BJ (cell line): Measurements from ENCODE around the gene SLC22A15. TPM values are rescaled to one million over a fixed set of nuclear protein-coding genes. Genes with fewer than 3 reads are reported as not detected.

Experiments used
- CTCF ChIA-PET: fragments of 350-600 bp; formaldehyde crosslinking; extraction: SDS; loops from one replicate; lab custom pipeline; 2021; ENCODE audit warnings: antibody characterized with exemption, inconsistent platforms; lab: Yijun Ruan, JAX
- POLR2A ChIA-PET: fragments of 300-600 bp; sonication (Branson Sonifier 250); formaldehyde crosslinking; extraction: SDS; loops from one replicate; lab custom pipeline; 2021; ENCODE audit warnings: antibody characterized with exemption; lab: Charles Lee
- DNase-seq: peaks from one replicate; pipeline ENCODE4 v3.0.0-alpha.2; 2011; ENCODE audit warnings: low read depth
- H3K27me3 ChIP-seq: 2 replicates; pipeline ENCODE4 v1.6.0; 2011; ENCODE audit warnings: low read length; ENCODE audit not compliant: control insufficient read depth, insufficient read depth
- H3K36me3 ChIP-seq: 2 replicates; pipeline ENCODE4 v1.5.1; 2011; ENCODE audit warnings: low read length; ENCODE audit not compliant: control insufficient read depth, insufficient read depth
- H3K4me3 ChIP-seq: 2 replicates; pipeline ENCODE4 v1.5.1; 2011; ENCODE audit warnings: low read depth, mild to moderate bottlenecking, control low read depth, low read length
- CTCF ChIP-seq: IDR thresholded peaks from 2 replicates; pipeline ENCODE4 v1.5.1; 2011; ENCODE audit warnings: low read depth, mild to moderate bottlenecking, control low read depth, inconsistent platforms, low read length, moderate library complexity; ENCODE audit not compliant: insufficient read depth
- polyA plus RNA-seq: library from polyadenylated mRNA; depleted of rRNA; stranded (reverse); fragments of >200 nt; gene quantifications from 2 replicates; pipeline ENCODE4 v1.2.3, GENCODE V29; 2011

Gene SLC22A15
- polyA plus RNA-seq, 1 experiment: 6.4 TPM

GRCh38 chr1:116096013-116096618, 119.8 kb downstream of the SLC22A15 start:
- Histone ChIP-seq H3K4me3 (no peak overlapping the region), H3K36me3 (no peaks in the 10 kb centered on the region), H3K27me3 (no peaks in the 10 kb centered on the region)
- POLR2A ChIA-PET: no interaction called here
- CTCF ChIA-PET: no interaction called here
- DNase-seq: no peak
- no peak for TF ChIP-seq CTCF

- ChIA-PET CTCF (no interaction called here), POLR2A (no interaction called here)
- no peaks in the 10 kb centered on the region for H3K36me3 ChIP-seq
- H3K27me3 ChIP-seq: no peaks in the 10 kb centered on the region
- TF ChIP-seq CTCF: no peak
- H3K4me3 ChIP-seq: no peak overlapping the region
- DNase-seq: no peak
Observed at GRCh38 chr1:116097626-116098025, 121.3 kb downstream of the SLC22A15 start.

GRCh38 chr1:116099379-116099778, 123.1 kb downstream of the SLC22A15 start:
- Histone ChIP-seq H3K27me3 (no peaks in the 10 kb centered on the region), H3K36me3 (no peaks in the 10 kb centered on the region), H3K4me3 (no peak overlapping the region)
- ChIA-PET CTCF (no interaction called here), POLR2A (no interaction called here)
- no peak for TF ChIP-seq CTCF
- no peak for DNase-seq

- H3K4me3 ChIP-seq: no peak overlapping the region
- POLR2A ChIA-PET: no interaction called here
- DNase-seq: no peak
- no peaks in the 10 kb centered on the region for H3K27me3 ChIP-seq
- CTCF ChIA-PET: no interaction called here
- H3K36me3 ChIP-seq: no peaks in the 10 kb centered on the region
- TF ChIP-seq CTCF: no peak
Observed at GRCh38 chr1:116099919-116100318, 123.6 kb downstream of the SLC22A15 start.

GRCh38 chr1:116104667-116105066, 128.4 kb downstream of the SLC22A15 start:
- DNase-seq: no peak
- H3K4me3 ChIP-seq: no peak overlapping the region
- H3K27me3 ChIP-seq: no peaks in the 10 kb centered on the region
- ChIA-PET CTCF (no interaction called here), POLR2A (no interaction called here)
- no peaks in the 10 kb centered on the region for H3K36me3 ChIP-seq
- TF ChIP-seq CTCF: no peak
